Muscle layer of duodenum (tissue), 2 donors: ENCODE data around the gene TTBK2.
A peak's percentile ranks its signal among the peaks of the same experiment; 100 is the strongest.

Experiments
- H3K27ac ChIP-seq: one replicate; pipeline ENCODE4 v1.7.0; 2013; ENCODE audit warnings: mild to moderate bottlenecking, low read length
- H3K27me3 ChIP-seq: one replicate; pipeline ENCODE4 v1.7.0; 2013; ENCODE audit warnings: low read depth, mild to moderate bottlenecking, control low read depth, low read length
- H3K36me3 ChIP-seq, 2 donors: one replicate each; pipeline ENCODE4 v1.7.0; 2013; ENCODE audit warnings: low read length in 2 of 2, control low read depth in 1 of 2, mild to moderate bottlenecking in 1 of 2; ENCODE audit not compliant: insufficient read depth in 2 of 2, control insufficient read depth in 1 of 2
- H3K4me1 ChIP-seq, 2 donors: one replicate each; pipeline ENCODE4 v1.7.0; 2013; ENCODE audit warnings: low read length in 2 of 2, mild to moderate bottlenecking in 2 of 2, control low read depth in 1 of 2, moderate library complexity in 1 of 2; ENCODE audit not compliant: insufficient read depth in 2 of 2, control insufficient read depth in 1 of 2
- H3K4me3 ChIP-seq, 2 donors: one replicate each; pipeline ENCODE4 v1.7.0; 2013; ENCODE audit warnings: low read length in 2 of 2, low read depth in 1 of 2, mild to moderate bottlenecking in 1 of 2
- H3K9me3 ChIP-seq, 2 donors: one replicate each; pipeline ENCODE4 v1.7.0; 2013; ENCODE audit warnings: low read length in 2 of 2, control low read depth in 1 of 2, mild to moderate bottlenecking in 1 of 2; ENCODE audit not compliant: control insufficient read depth in 1 of 2
- donor health status: healthy.

TTBK2 gene

GRCh38 chr15:42931702-42932486 is 11.3 kb upstream of the TTBK2 start:
- H3K36me3 ChIP-seq, result no peaks in the 10 kb centered on the region

GRCh38 chr15:42929306-42929848 is 8.8 kb upstream of the TTBK2 start:
- H3K4me3 ChIP-seq, result no peak overlapping the region
- H3K9me3 ChIP-seq, result no peaks in the 10 kb centered on the region
- no peaks in the 10 kb centered on the region for H3K27me3 ChIP-seq
- no peaks in the 10 kb centered on the region for H3K4me1 ChIP-seq
- no peaks in the 10 kb centered on the region for H3K36me3 ChIP-seq
- H3K27ac ChIP-seq, result no peak overlapping the region

More at GRCh38 chr15:42931702-42932486, 11.3 kb upstream of the TTBK2 start:
- Histone ChIP-seq H3K4me3 (no peak overlapping the region), H3K4me1 (no peaks in the 10 kb centered on the region), H3K9me3 (no peaks in the 10 kb centered on the region), H3K27ac (no peak overlapping the region), H3K27me3 (no peaks in the 10 kb centered on the region)

- Histone ChIP-seq H3K36me3 (no peaks in the 10 kb centered on the region), H3K4me1 (peaks cover 7 to 8% of the 10 kb centered on the region in 2 donors), H3K27ac (peak overlapping the region; percentile 71), H3K27me3 (no peaks in the 10 kb centered on the region), H3K9me3 (no peaks in the 10 kb centered on the region), H3K4me3 (peak overlapping the region; percentile 75 to 89)
Measured at GRCh38 chr15:42921342-42921731, 759 bp upstream of the TTBK2 start.

- H3K4me1 ChIP-seq, result peaks cover 7 to 12% of the 10 kb centered on the region in 2 donors
- no peaks in the 10 kb centered on the region for H3K36me3 ChIP-seq
- peak overlapping the region; percentile 75 to 89 for H3K4me3 ChIP-seq
- no peaks in the 10 kb centered on the region for H3K27me3 ChIP-seq
- peak overlapping the region; percentile 71 for H3K27ac ChIP-seq
- H3K9me3 ChIP-seq, result no peaks in the 10 kb centered on the region
Measured at GRCh38 chr15:42919799-42920518, 619 bp downstream of the TTBK2 start.

- Histone ChIP-seq H3K27ac (peak overlapping the region; percentile 71), H3K36me3 (no peaks in the 10 kb centered on the region), H3K4me3 (peak overlapping the region; percentile 75 to 89), H3K9me3 (no peaks in the 10 kb centered on the region), H3K27me3 (no peaks in the 10 kb centered on the region), H3K4me1 (peaks cover 7 to 12% of the 10 kb centered on the region in 2 donors)
Measured at GRCh38 chr15:42919308-42919707, 1.3 kb downstream of the TTBK2 start.

GRCh38 chr15:42918047-42918446 is 2.5 kb downstream of the TTBK2 start:
- no peak overlapping the region for H3K4me3 ChIP-seq
- H3K4me1 ChIP-seq, result peaks cover 7 to 12% of the 10 kb centered on the region in 2 donors
- no peaks in the 10 kb centered on the region for H3K27me3 ChIP-seq
- no peaks in the 10 kb centered on the region for H3K36me3 ChIP-seq
- no peak overlapping the region for H3K27ac ChIP-seq
- no peaks in the 10 kb centered on the region for H3K9me3 ChIP-seq

GRCh38 chr15:42915654-42916315 is 4.8 kb downstream of the TTBK2 start:
- Histone ChIP-seq H3K4me1 (peaks cover 7 to 9% of the 10 kb centered on the region in 2 donors), H3K36me3 (no peaks in the 10 kb centered on the region), H3K27ac (no peak overlapping the region), H3K4me3 (no peak overlapping the region), H3K9me3 (no peaks in the 10 kb centered on the region), H3K27me3 (no peaks in the 10 kb centered on the region)

GRCh38 chr15:42914728-42915497 is 5.7 kb downstream of the TTBK2 start:
- no peaks in the 10 kb centered on the region for H3K27me3 ChIP-seq
- H3K9me3 ChIP-seq, result no peaks in the 10 kb centered on the region
- H3K4me3 ChIP-seq, result peak overlapping the region; percentile 2 to 35
- peaks cover 7 to 9% of the 10 kb centered on the region in 2 donors for H3K4me1 ChIP-seq
- no peaks in the 10 kb centered on the region for H3K36me3 ChIP-seq
- no peak overlapping the region for H3K27ac ChIP-seq

DNA sequence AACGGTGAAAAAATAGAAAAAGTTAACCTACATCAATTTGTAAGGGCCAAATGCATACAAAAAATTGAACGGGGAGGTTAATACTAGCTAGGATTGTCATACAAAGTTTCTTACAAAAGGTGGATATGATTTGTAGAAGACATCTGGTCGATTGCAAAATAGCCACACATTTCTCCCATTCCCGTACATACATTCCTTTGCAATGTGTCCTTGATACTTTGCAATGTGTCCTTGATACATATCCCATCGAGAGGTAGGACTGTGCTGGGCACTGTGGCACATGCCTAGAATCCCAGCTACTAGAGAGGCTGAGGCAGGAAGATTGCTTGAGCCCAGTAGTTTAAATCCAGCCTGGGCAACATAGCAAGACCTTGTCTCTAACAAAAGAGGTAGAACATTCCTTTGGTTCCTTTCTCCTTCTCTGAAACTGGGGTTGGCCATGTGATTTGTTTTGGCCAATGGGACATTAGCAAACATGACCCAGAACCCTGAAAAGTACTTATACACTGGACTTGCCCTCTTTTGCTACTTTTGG is 9.5 kb downstream of the TTBK2 start:
- Histone ChIP-seq H3K4me3 (no peak overlapping the region), H3K27ac (no peak overlapping the region), H3K36me3 (no peaks in the 10 kb centered on the region)

DNA sequence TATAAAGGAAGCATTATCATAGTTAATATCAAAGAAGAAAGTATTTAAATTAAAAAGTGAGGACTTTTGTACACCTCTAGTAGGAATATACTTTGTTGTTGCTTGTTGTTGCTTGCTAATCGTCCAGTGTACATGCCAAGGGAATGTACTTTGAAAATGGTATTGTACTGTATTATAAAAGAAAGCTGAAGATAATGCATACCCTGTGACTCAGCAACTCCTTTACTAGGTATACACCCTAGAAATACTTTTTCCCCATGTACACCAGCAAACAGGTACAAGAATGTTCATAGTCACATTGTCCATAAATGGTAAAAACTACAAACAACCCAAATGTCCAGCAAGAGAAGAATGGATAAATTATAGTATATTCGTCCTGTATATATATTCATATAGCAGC is 12.0 kb downstream of the TTBK2 start:
- no peak overlapping the region for H3K27ac ChIP-seq
- no peaks in the 10 kb centered on the region for H3K27me3 ChIP-seq
- H3K9me3 ChIP-seq, result no peaks in the 10 kb centered on the region
- no peak overlapping the region for H3K4me3 ChIP-seq
- peaks cover 0 to 4% of the 10 kb centered on the region in 2 donors for H3K4me1 ChIP-seq
- H3K36me3 ChIP-seq, result no peaks in the 10 kb centered on the region

More for the DNA sequence above, 9.5 kb downstream of the TTBK2 start:
- Histone ChIP-seq H3K27me3 (no peaks in the 10 kb centered on the region), H3K9me3 (no peaks in the 10 kb centered on the region), H3K4me1 (peaks cover 0 to 4% of the 10 kb centered on the region in 2 donors)
